Left lobe of liver (tissue), 2 donors: ENCODE measurements around the gene SH3RF1. TPM values are rescaled to one million over a fixed set of nuclear protein-coding genes. Genes with fewer than 3 reads are reported as not detected.
A peak's percentile ranks its signal among the peaks of the same experiment; 100 is the strongest.
"Not testable (repeated sequence)": the region's sequence is repeated elsewhere in the genome, so short reads cannot be mapped to it uniquely, and the experiment has no call there.

Experiments used
- ATAC-seq: fragments of 200-7000 bp; cut with Tn5 transposase; one replicate; pipeline ENCODE4 v1.9.1; 2020; ENCODE audit warnings: mild to moderate bottlenecking, moderate library complexity
- DNase-seq: peaks from one replicate; pipeline ENCODE4 v3.0.0-alpha.2; 2020; ENCODE audit warnings: low spot score
- total RNA-seq: library from RNA; stranded (reverse); gene quantifications from one replicate; pipeline ENCODE4 v1.2.1, GENCODE V29; 2021
- donor health status: DM: no; HTN: no; CAD: no; lungs with moderate emphysema.
- donor health status: DM: no; HTN: yes; CAD: no.

SH3RF1 gene
- total RNA-seq, 1 donor from 2014 or later: 7.2 TPM

DNA sequence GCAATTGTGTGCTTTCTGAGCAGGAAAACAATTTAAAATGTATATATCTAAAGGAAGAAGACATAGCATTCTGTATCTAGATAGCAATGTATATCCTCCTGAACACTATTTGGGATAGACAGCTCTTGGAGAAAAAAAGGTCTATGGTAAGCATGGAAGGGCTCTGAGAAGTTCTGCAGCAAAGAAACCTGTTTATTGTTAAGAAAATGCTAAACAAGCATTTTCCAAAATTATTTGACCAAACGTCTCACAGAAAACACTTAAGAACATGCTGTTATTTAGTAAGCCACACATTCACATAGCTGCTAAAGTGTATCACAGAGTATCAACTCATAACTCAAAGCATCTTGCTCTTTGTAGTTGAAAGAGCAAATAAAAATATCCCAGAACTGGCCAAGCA lies 67.9 kb downstream of the SH3RF1 start:
- DNase-seq: no peak
- ATAC-seq: no peak

DNA sequence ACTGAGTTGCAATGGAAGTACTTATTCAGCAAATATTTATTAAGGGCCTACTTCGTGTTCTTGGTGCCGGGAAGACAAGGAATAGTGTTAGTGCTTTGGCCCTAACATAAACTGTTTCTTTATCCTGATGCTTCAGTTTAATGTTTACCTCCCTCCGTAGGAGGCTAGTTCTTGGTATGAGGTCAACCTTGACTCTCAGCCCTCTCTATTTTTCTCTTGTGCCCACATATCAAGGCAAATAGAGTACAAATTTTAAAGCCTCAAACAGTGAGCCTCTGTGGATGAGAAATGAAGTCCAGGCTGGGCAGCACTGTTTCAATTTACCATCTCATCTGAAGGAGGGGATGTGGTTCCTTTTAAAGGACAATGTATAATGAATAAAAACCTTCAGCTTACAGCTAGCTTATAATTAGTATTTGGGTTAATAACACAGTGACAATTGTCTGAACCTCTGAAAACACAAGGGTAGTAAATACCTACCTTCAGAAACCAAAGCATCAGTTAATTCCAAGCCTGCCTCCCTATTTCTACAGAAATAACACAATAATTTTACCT lies 68.5 kb downstream of the SH3RF1 start:
- ATAC-seq: peak; percentile 40
- DNase-seq: no peak

DNA sequence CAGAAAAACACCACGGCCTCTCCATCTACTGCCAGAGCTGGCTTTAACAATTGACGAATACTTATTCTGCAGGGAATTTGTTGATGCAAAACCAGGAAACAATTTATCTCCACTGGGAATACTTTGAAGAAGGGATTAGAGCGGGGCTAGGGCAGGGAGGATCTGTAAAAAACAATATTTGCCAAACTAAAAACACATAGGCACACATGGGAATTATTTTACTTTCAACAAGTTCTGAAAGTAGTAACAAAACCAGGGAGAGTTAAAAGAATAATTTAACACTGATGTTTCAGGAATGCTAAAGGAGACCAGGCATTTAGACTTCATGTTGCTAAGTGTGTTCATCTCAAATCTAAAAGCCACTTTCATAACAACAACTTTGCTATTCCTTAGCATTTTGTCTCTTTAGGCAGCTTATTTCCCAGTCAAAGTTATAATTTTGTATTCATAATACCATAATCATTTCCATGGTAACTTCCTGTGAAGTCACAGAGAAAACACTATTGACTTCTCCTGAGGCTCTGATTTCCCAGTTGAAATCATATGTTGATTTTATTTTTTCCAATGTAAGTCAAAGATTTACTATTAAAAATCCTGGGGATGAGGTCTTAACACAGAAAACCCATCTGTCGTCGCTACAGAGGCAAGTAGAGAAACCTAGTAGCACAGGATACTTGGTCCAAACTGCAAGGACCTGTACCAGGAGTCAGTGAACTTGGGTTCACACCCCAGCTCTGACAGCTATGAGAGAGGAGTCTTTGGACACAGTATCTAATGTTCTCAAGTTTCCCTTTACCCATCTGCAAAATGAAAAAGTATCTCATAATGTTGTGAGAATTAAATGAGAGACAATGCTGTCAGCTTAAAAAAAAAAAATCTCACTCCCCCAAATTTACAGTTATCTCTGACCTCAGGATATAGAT lies 69.3 kb downstream of the SH3RF1 start:
- ATAC-seq (peak; percentile 85), DNase-seq (no peak)

DNA sequence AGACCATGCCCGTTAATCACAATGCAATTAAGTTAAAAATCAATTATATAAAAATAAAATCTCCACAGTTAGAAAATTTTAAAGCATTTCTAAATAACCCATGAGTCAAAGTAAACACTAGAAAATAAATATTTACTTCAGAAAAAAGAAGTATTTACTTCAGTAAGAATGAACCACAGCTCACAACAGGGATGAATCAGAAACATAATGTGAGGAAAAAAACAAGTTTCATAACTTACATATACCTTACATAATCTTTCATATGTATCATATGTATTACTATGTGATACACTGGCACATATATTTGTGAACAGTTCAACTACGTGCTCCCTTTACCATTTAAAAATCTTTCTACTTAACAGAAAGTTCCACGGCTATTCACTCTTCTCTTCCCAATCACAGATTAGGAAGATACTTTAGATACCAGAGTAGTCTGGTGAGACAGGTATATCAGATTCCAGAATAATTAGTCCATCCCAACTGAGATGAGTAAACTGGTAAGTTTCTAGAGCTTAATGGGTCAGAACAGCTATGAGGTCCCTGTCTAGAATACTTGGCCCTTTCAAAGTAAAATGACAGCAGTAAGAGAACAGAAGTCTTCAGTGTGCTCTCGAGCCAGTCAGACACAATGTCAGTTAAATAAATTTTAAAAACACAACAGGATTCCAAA lies 70.3 kb downstream of the SH3RF1 start:
- DNase-seq (no peak), ATAC-seq (peak; percentile 20)

DNA sequence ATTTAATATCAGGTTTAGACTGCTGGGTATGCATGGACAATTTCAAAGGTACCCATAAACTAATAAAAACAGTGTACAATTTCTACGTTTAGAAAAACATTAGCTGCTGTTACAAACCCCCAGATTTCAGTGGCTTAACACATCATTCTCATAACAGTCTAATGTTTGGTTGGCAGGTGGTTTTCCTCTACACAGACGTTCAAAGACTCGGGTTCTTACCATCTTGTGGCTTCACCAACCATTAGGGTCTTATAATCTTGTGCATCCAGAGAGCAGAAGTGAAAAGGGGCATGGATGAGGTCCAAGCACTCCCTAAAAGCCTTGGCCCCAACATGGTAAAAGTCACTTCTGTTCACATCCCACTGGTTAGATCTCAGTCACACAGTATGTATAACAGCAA lies 71.6 kb downstream of the SH3RF1 start:
- ATAC-seq (no peak), DNase-seq (no peak)

DNA sequence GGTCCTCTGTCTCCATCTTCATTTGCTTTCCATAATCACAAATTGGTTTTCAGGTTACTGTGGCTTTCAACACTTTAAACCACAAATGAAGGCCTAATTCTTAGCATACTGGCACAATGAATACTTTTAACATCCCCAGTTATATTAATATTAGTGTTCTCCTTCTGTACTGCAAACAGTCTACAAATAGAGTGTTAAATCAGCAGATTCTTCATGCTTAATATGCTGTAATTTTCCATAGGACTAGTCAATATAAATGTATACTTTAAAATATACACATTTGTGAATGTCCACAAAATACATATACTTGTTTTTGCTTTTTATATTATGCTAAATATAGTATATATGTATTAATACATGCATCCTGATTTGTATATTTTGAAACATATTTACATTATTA lies 72.6 kb downstream of the SH3RF1 start:
- DNase-seq (no peak), ATAC-seq (no peak)

DNA sequence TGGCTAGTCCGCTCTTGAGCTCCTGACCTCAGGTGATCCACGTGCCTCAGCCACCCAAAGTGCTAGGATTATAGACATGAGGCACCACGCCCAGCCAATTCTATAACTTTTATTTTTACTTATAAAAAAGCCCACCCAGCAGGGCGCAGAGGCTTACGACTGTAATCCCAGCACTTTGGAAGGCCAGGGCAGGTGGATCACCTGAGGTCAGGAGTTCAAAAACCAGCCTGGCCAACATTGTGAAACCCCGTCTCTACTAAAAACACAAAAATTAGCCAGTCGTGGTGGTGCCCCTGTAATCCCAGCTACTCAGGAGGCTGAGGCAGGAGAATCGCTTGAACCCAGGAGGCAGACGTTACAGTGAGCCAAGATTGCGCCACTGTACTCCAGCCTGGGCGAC lies 73.5 kb downstream of the SH3RF1 start:
- DNase-seq: not testable (repeated sequence)
- peak; percentile 21 for ATAC-seq

DNA sequence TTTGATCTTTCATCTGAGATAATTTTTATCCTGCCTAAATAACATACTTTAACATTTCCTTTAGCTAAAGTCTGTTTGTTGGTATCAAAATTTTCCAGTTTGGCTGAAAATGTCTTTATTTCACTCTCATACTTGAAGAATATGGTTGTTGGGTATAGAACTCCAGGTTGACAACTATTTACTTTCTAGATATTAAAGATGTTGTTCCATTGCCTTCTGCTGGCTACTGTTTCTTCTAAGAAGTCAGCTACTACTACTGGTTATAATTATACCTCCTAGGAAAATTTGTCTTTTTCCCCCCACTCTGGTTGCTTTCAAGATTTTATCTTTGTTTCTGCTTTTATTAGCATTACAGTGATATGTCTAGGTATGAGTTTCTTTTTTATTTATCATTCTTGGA lies 75.7 kb downstream of the SH3RF1 start:
- ATAC-seq (no peak), DNase-seq (no peak)

DNA sequence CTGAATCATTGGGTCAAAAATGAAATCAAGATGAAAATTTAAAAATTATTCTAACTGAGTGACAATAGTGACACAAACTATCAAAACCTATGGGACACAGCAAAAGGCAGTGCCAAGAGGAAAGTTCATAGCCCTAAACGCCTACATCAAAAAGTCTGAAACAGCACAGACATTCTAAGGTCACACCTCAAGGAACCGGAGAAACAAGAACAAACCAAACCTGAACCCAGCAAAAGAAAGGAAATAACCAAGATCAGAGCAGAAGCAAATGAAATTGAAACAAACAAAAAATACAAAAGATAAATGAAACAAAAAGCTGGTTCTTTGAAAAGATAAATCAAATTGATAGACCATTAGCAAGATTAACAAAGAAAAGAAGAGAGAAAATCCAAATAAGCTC lies 80.8 kb downstream of the SH3RF1 start:
- ATAC-seq, DNase-seq: not testable (repeated sequence)

DNA sequence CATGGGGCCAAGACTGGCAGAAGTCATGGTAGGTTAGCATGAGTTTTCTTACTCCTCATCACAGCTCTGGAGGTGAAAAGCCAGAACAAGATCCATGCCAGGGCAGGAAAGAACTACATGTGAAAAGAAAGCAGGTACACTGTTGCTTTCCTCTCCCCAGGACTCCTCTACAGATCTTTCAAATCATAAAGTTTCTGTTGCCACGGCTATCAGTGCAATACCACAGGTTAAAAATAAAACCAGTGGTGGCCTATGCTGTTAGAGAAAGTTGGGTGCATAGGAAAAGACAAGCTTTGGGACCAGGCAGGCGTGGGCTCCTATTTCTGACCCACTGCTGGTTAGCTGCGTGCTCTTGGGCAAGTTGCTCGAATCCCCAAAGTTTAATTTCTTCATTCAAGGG lies 81.4 kb downstream of the SH3RF1 start:
- ATAC-seq (no peak), DNase-seq (no peak)

DNA sequence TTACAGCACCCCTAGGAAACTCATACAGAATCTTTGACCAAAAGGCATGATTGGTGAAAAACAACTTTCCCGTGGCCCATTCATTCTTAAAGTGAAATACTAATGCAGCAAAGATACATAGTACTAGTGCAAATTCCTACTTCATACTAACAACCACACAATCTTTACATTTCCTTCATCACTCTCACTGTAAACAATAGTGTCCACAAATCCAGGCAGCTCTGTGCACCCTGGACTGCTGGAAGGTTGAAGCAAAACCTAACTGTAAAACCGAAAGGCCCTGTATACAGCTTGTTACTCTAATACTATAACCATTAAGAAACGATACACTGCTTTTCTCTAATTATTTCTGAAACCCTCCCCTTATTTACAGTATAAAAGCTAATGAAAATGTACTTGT lies 82.6 kb downstream of the SH3RF1 start:
- ATAC-seq: no peak

DNA sequence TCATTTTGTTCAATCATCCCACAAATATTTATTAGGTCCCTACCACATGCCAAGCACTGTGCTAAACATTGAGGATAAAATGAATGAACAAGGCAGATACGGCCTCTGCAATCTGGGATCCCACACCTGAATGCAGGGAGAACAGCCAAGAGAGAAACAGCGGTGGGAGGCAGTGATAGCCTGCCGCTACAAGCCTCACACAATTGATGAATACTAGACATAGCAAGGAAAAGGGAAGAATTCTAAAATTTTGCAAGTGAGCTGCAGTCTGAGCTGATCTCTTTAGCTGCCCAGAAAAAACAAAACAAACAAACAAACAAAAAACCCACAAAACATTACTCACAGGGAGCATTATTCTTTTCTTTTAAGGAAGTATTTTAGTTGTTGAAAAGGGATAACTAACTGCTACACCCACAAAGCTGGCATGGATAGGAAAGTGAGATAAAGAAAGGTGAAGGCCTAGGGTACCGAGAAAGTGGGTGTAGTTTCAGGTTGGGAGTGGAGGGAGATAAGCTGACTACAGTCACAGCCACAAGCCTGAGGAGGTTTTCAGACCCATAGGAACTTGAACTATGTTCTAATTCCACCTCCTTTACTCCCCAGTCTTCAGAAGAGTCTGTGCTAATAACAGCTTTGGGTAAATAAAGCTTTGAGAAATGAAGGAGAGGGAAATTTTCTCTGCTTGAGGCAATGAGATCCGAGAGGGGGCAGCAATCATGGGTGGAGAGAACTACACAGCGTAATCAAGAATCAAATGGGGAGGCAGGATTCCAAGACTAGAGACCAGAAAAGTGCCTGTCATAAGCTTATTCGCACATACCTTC lies 85.4 kb downstream of the SH3RF1 start:
- DNase-seq: no peak
- ATAC-seq: no peak

More for the DNA sequence above, 82.6 kb downstream of the SH3RF1 start:
- DNase-seq: no peak

DNA sequence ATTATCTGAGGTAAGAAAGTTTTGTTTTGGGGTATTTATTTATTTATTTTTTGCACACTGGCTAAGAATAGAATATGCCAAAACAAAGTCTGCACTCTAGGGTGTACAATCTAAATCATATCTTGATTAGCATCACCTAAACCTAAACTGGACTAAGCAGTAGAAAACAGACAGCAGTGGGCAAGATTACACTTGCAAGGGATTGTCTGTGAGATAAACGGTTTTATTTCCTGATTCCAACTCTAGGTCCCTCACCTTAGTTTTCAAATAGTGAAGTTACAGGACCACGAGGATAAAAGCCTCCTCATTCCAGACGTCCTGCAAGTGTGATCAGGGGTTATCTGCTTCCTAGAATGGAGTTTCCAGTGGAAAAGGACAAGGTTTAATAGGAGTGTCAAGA lies 86.1 kb downstream of the SH3RF1 start:
- DNase-seq (no peak), ATAC-seq (no peak)

DNA sequence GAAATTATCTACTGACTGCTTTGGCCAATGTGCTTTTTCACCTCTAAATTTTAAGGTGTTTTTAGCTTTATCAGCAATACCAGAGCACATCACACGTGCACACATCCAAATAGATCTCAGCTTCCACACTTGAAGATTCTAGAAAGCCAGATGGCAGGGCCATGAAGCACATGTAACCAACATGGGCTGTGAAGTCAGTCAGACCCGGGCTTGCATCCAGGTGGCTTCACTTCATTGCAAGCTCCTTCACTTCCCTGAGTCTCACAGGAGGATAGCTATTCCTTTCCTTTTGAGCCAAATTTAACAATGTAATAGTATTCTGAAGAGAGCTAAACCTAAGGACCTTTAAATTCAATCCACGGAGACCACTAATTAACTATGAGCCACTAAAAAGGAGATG lies 86.5 kb downstream of the SH3RF1 start:
- no peak for DNase-seq
- ATAC-seq: no peak

DNA sequence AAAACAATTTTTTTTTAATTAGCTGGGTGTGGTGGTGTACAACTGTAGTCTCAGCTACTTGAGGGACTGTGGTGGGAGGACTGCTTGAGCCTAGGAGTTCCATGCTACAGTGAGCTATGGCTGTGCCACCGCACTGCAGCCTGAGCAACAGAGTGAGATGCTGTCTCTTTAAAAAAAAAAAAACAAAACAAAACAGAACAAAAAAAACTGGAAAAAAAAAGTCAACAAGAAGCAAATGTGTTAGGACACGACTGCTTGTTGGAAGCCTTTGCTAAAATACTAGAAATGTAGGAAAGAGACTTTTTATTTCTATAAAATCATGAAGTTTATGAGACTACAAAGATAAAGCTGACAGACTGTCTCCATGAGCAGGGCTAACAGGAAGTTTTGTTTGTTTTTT lies 87.2 kb downstream of the SH3RF1 start:
- DNase-seq (no peak), ATAC-seq (no peak)

DNA sequence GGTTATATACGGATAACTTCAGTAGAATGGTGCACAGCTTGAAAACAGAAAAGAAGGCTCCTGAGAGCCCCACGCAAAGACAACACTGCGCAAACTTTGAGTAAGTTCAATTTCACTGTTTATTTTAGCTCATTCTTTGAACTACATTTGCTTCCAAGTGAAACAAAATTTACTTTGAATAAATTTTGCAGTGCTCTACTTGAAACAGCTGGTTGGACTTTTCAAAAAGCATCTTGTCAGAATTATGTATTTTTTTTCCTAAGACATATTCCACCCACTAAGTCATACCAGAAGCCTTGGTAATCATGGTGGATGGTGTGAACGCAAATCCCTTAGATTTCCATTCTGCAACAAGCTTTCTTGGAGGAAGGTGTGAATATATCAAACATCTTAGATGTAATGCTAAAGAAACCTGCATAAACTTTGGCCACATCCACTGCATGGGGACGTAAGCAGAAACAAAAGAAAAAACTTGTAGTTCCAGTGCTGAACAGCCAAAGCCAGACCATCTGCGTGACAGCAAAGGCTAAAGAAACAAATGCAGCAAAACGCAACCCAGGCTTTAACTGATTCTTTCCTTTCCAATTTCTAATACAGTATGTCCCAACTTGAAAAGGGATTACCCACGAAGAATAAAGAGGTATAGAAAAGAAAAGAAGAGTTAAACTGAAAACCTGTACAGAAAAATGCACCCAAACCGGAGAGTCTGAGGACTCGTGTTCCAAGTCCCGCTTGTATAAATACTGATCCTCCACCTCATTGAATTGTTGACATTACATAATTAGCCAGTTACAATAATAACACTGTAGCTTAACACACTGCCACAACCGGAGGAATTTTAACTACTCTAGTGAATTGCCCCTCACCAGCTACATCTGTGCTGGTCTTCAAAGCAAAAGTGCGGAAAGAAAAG lies 90.9 kb downstream of the SH3RF1 start:
- no peak for DNase-seq
- peak; percentile 86 for ATAC-seq

DNA sequence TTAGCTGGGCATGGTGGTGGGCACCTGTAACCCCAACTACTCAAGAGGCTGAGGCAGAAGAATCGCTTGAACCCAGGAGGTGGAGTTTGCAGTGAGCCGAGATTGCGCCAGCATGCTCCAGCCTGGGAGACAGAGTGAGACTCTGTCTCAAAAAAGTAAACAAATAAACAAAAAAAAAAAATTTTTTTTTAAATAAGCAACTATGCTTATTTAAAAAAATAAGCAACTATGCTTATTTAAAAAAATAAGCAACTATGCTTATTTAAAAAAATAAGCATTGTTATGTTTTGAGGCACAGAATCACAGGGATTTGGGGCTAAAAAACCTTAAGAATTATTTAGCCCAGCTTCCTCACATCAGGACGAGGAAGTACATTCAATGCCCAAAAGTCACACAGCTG lies 92.7 kb downstream of the SH3RF1 start:
- DNase-seq, ATAC-seq: not testable (repeated sequence)

DNA sequence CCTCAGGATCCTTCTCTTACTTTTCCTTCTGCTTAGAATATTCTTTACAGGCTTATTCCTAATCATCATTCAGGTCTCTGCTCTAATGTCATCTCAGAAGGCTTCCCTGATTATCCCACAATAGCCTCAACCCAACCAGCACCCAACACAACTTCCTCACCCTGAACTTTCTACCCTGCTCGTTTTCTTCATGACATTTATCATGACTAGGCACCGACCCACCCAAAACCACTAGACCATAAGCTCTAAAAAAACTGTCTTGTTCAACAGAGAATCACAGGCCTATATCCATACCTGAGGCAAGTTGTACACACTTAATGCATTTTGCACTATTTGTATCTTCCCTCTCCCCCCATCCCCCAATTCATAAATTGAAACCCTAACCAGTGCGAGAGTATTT lies 95.3 kb downstream of the SH3RF1 start:
- DNase-seq (no peak), ATAC-seq (no peak)

DNA sequence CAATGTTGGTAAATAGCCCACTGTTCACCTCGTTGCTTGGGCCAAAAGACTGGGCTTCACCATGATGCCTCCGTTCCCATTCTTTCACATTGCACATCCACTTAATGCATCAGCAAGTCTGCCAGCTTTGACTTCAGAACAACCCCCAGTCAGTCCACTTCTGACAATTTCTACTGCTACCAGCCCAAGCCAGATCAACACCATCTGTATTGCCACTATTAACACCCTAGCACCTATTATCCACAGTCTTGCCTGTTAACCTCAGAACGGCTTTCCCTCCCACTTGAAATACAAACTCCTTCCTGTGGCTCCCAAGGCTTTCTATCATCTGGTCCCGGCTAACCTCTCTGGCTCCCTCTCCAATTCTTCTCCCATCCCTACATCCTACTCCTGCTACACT lies 95.7 kb downstream of the SH3RF1 start:
- DNase-seq (no peak), ATAC-seq (no peak)

DNA sequence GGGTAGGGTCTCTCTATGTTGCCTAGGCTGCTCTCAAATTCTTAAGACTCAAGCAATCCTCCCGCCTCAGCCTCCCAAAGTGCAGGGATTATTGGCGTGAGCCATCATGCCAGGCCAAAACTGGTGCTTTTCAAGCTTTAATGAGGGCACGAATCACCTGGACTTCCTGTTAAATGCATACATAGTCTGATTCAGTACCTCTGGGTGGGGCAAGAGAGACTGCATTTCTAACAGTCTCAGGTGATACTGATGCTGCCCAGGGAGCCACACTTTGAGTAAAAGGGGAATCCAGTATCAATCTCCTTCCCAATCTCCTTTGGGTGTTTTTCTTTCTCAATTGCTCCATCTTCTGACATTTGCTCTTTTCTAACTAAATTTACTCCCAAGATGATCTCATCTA lies 96.5 kb downstream of the SH3RF1 start:
- no peak for DNase-seq

More for the DNA sequence above, 96.5 kb downstream of the SH3RF1 start:
- no peak for ATAC-seq
